ENCODE data around the gene ASTN1. TPM values are rescaled to one million over a fixed set of nuclear protein-coding genes. Genes with fewer than 3 reads are reported as not detected.

ASTN1 gene
- total and polyA plus RNA-seq, 9 of the 15 experiments (the other 6 are each of a cell fraction or from before 2014, with no cell fraction given): 0.05 to 0.22 (median 0.18) TPM

DNA sequence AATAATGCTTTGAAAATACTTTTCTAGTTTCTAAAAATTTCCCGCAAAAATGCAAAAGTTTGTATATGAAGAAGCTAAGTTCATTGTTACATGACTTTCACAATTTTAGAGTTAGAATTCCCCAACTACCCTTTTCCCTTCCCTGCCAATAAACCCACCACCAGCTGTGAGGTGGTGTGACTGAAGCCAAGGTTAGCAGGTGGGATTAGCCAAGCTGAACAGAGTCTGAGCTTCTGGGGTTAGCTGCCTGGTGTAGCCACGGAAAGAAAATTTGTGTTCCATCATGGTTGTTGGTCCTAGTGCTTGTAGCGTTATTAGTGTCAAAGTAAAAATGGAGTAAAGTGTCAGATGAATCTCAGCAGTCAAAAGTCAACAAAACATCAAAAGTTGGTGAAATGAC lies 110.9 kb downstream of the ASTN1 start:
- FAIRE-seq: no peak
- ChIA-PET POLR2A (interaction anchor here (0.9 kb wide), 1 partner anchor 9 kb away, joined by 3 read pairs; no protein-coding TSS in a partner anchor), CTCF (ENCODE audit: low intra/inter-chr PET ratio) (no interaction called here)
- Histone ChIP-seq H3K27ac (ENCODE audit: extremely low read depth, low read depth, low read length) (no peak overlapping the region), H3K27me3 (ENCODE audit: control insufficient read depth in 2 of 2, insufficient read depth in 2 of 2, low read length in 2 of 2) (no peaks in the 10 kb centered on the region), H3K9me3 (replicated peaks; ENCODE audit: control insufficient read depth, insufficient read depth, low read depth, low read length) (no peaks in the 10 kb centered on the region), H2AFZ (ENCODE audit: low read depth, low read length) (no peak overlapping the region), H4K20me1 (replicated peaks; ENCODE audit: control insufficient read depth, insufficient read depth, low read length) (no peaks in the 10 kb centered on the region), H3K4me1 (replicated peaks in 1 of 2; ENCODE audit: control insufficient read depth in 2 of 2, insufficient read depth in 2 of 2, low read length in 2 of 2) (no peaks in the 10 kb centered on the region), H3K36me3 (ENCODE audit: control insufficient read depth, insufficient read depth, low read length) (no peaks in the 10 kb centered on the region), H3K9ac (ENCODE audit: insufficient read depth in 1 of 2, low read depth in 2 of 2, low read length in 2 of 2) (no peak overlapping the region), H3K4me3 (no peak overlapping the region), H3K79me2 (ENCODE audit: control insufficient read depth, insufficient read depth, low read length) (no peaks in the 10 kb centered on the region), H3K9me1 (ENCODE audit: control insufficient read depth, insufficient read depth, low read length) (no peaks in the 10 kb centered on the region), H3K4me2 (ENCODE audit: insufficient read depth, low read length) (no peak overlapping the region)
- intact Hi-C loops (cut with micrococcal nuclease): no loop called here
- in situ Hi-C loops (cut with MboI): no loop called here
- TF ChIP-seq FOXK2 (conservative IDR thresholded peaks at IDR 0.05 in 1 of 2, IDR thresholded peaks at IDR 0.05 in 1 of 2; ENCODE audit: low read depth in 2 of 2): no peak
- no peak for TF ChIP-seq HDAC1 (IDR thresholded peaks at IDR 0.05)
- TF ChIP-seq ZNF41 (CRISPR knock-in tag; conservative IDR thresholded peaks at IDR 0.05): no peak
- TF ChIP-seq IRF1 (CRISPR knock-in tag; IDR thresholded peaks at IDR 0.05; ENCODE audit: borderline replicate concordance): no peak
- no peak for TF ChIP-seq RAD51 (IDR thresholded peaks at IDR 0.05; ENCODE audit: borderline replicate concordance, low read depth)
- TF ChIP-seq SMARCA5 (IDR thresholded peaks at IDR 0.05): no peak
- no peak for TF ChIP-seq PHF20 (IDR thresholded peaks at IDR 0.05; ENCODE audit: partially characterized antibody)
- TF ChIP-seq RBFOX2 (IDR thresholded peaks at IDR 0.05; ENCODE audit: low read depth, low read length): no peak
- TF ChIP-seq KAT7 (CRISPR knock-in tag; IDR thresholded peaks at IDR 0.05; ENCODE audit: borderline replicate concordance): no peak
- no peak for TF ChIP-seq THAP12 (CRISPR knock-in tag; IDR thresholded peaks at IDR 0.05)
- no peak for TF ChIP-seq SRSF3 (IDR thresholded peaks at IDR 0.05; ENCODE audit: insufficient read depth, low read length)
- ATAC-seq: no peak
- DNase-seq (ENCODE audit: extremely low read depth in 1 of 4, low spot score in 3 of 4): no peak
- 0% methylated on average over 3 of the region's 3 CpGs for WGBS (ENCODE audit: insufficient coverage, low coverage, missing lambda C conversion rate)
- no TSS peak for BruUV-seq (replicated peaks)

Data from K562 (cell line).